Measurements from ENCODE around the gene DFFA. TPM values are rescaled to one million over a fixed set of nuclear protein-coding genes. Genes with fewer than 3 reads are reported as not detected.

The DFFA gene
- total RNA-seq, 4 donors from 2014 or later = 17.9 to 32.5 (median 26.0) TPM

- H3K27ac ChIP-seq (replicated peaks in 1 of 4) = no peak overlapping the region
- no peaks in the 10 kb centered on the region for H3K27me3 ChIP-seq
- peaks cover 4 to 25% (median 12%) of the 10 kb centered on the region in 4 donors for H3K36me3 ChIP-seq
- no peaks in the 10 kb centered on the region for H3K9me3 ChIP-seq
- no peaks in the 10 kb centered on the region for H3K4me1 ChIP-seq
- no peak for DNase-seq (ENCODE audit: extremely low spot score)
- WGBS = 96% methylated on average over 6 of the region's 6 CpGs
- TF ChIP-seq POLR2AphosphoS5 (IDR thresholded peaks at IDR 0.05) = no peak
- no peak for TF ChIP-seq POLR2A (IDR thresholded peaks at IDR 0.05; ENCODE audit: low read depth)
- H3K4me3 ChIP-seq = no peak overlapping the region
- intact Hi-C loops (cut with DNase I) = no loop called here
Observed at GRCh38 chr1:10444248-10444647, 28.1 kb downstream of the DFFA start.

GRCh38 chr1:10440794-10441193 is 31.5 kb downstream of the DFFA start:
- H3K4me3 ChIP-seq = no peak overlapping the region
- TF ChIP-seq POLR2AphosphoS5 (IDR thresholded peaks at IDR 0.05) (no peak), CTCF (IDR thresholded peaks at IDR 0.05) (no peak), EP300 (IDR thresholded peaks at IDR 0.05) (no peak), POLR2A (IDR thresholded peaks at IDR 0.05; ENCODE audit: low read depth) (no peak)
- no peaks in the 10 kb centered on the region for H3K4me1 ChIP-seq
- intact Hi-C loops (cut with DNase I) = no loop called here
- no peaks in the 10 kb centered on the region for H3K27me3 ChIP-seq
- H3K9me3 ChIP-seq = no peaks in the 10 kb centered on the region
- DNase-seq (ENCODE audit: extremely low spot score) = no peak
- H3K27ac ChIP-seq (replicated peaks in 1 of 4) = no peak overlapping the region
- WGBS = 89% methylated on average over 5 of the region's 5 CpGs
- peaks cover 4 to 24% (median 13%) of the 10 kb centered on the region in 4 donors for H3K36me3 ChIP-seq

DNA sequence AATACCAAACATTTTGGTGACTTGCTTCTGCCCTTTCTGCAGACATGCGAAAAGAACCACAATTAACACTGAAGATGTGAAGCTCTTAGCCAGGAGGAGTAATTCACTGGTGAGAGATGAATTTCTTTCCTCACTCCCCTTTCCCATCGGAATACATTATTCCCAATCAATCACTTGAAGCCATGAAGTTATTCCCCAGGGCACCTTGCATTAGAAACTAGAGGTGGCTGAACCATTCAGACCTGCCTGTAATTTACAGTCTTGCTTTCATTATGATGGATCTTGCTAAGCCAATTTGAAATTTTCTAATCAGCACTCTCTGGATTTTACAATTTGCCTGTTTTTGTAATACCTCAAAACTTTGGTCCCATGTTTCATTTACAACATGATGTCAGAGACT is 32.0 kb downstream of the DFFA start:
- intact Hi-C loops (cut with DNase I) = no loop called here
- 98% methylated on average over 2 of the region's 2 CpGs for WGBS
- H3K9me3 ChIP-seq = no peaks in the 10 kb centered on the region
- no peaks in the 10 kb centered on the region for H3K4me1 ChIP-seq
- no peaks in the 10 kb centered on the region for H3K27me3 ChIP-seq
- H3K36me3 ChIP-seq = peaks cover 4 to 22% (median 13%) of the 10 kb centered on the region in 4 donors
- TF ChIP-seq POLR2AphosphoS5 (IDR thresholded peaks at IDR 0.05) (no peak), POLR2A (IDR thresholded peaks at IDR 0.05; ENCODE audit: low read depth) (no peak), CTCF (IDR thresholded peaks at IDR 0.05) (no peak), EP300 (IDR thresholded peaks at IDR 0.05) (no peak)
- no peak for DNase-seq (ENCODE audit: extremely low spot score)
- H3K4me3 ChIP-seq = no peak overlapping the region
- H3K27ac ChIP-seq (replicated peaks in 1 of 4) = no peak overlapping the region

DNA sequence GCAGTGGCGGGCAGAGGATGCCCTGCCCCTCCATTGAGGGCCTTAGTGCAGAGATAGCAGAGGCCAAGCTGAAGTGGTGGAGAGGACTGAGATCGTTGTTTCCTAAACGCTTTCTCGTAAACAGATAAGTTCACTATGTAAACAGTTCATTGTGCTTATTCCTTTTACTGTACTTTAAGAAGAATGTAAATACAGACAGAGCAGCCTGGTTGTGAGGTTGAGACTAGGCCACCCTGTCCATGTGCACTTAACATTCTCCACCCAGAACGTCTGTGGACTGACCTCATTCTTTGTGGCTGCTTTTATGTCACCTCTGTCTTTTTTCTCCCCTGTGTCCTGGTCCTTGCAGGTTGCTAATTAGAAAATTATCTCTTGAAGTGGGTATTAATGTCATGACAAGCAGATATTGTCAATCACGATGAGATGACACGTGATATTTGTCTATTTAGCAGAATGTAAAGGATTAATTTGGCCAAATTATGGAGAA is 33.6 kb downstream of the DFFA start:
- intact Hi-C loops (cut with DNase I) = no loop called here

GRCh38 chr1:10437052-10437451 is 35.3 kb downstream of the DFFA start:
- H3K4me3 ChIP-seq = no peak overlapping the region
- no peaks in the 10 kb centered on the region for H3K9me3 ChIP-seq
- intact Hi-C loops (cut with DNase I) = no loop called here
- WGBS = 90% methylated on average over 1 of the region's 1 CpG
- DNase-seq (ENCODE audit: extremely low spot score) = no peak
- TF ChIP-seq CTCF (IDR thresholded peaks at IDR 0.05) (no peak), EP300 (IDR thresholded peaks at IDR 0.05) (no peak), POLR2AphosphoS5 (IDR thresholded peaks at IDR 0.05) (no peak), POLR2A (IDR thresholded peaks at IDR 0.05; ENCODE audit: low read depth) (no peak)
- H3K36me3 ChIP-seq = peaks cover 6 to 11% (median 8%) of the 10 kb centered on the region in 4 donors
- no peaks in the 10 kb centered on the region for H3K27me3 ChIP-seq
- no peak overlapping the region for H3K27ac ChIP-seq (replicated peaks in 1 of 4)
- H3K4me1 ChIP-seq = peaks cover 0 to 2% (median 0%) of the 10 kb centered on the region in 4 donors

More for the DNA sequence above, 33.6 kb downstream of the DFFA start:
- Histone ChIP-seq H3K27ac (replicated peaks in 1 of 4) (no peak overlapping the region), H3K4me3 (no peak overlapping the region), H3K4me1 (no peaks in the 10 kb centered on the region), H3K36me3 (peaks cover 6 to 11% (median 8%) of the 10 kb centered on the region in 4 donors), H3K9me3 (no peaks in the 10 kb centered on the region), H3K27me3 (no peaks in the 10 kb centered on the region)
- DNase-seq (ENCODE audit: extremely low spot score) = no peak
- TF ChIP-seq POLR2AphosphoS5 (IDR thresholded peaks at IDR 0.05) (no peak), EP300 (IDR thresholded peaks at IDR 0.05) (no peak), CTCF (IDR thresholded peaks at IDR 0.05) (no peak), POLR2A (IDR thresholded peaks at IDR 0.05; ENCODE audit: low read depth) (no peak)
- 76% methylated on average over 7 of the region's 7 CpGs for WGBS
